HPDE6-E6E7 (cell line): ENCODE results near the gene HOXA7.

Experiments used
- DNase-seq: peaks from one replicate; pipeline ENCODE4 v3.0.0; 2011; ENCODE audit warnings: missing footprints; ENCODE audit errors: extremely low spot score

HOXA7 gene

DNA sequence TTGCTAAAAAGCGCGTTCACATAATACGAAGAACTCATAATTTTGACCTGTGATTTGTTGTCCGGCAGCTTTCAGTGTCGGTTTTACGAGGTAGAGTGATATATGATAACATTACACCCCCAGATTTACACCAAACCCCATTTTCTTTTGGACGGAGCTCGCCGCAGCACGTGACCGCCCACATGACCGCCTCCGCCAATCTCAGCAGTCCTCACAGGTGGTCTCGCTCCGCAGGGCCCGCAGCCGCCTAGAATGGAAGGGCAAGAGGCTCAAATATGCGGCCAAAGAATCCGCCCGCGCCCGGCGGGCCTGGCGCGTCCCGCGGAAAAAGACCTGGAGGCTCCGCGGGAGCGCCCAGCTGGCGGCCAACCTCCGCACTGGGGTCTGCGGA, at the start of gene HOXA7:
Gene HOXA7 (minus strand): TSS at position 168 of the 391 bp plus-strand sequence. CDS start 130 bp downstream, at position 38.
- no peak for DNase-seq

DNA sequence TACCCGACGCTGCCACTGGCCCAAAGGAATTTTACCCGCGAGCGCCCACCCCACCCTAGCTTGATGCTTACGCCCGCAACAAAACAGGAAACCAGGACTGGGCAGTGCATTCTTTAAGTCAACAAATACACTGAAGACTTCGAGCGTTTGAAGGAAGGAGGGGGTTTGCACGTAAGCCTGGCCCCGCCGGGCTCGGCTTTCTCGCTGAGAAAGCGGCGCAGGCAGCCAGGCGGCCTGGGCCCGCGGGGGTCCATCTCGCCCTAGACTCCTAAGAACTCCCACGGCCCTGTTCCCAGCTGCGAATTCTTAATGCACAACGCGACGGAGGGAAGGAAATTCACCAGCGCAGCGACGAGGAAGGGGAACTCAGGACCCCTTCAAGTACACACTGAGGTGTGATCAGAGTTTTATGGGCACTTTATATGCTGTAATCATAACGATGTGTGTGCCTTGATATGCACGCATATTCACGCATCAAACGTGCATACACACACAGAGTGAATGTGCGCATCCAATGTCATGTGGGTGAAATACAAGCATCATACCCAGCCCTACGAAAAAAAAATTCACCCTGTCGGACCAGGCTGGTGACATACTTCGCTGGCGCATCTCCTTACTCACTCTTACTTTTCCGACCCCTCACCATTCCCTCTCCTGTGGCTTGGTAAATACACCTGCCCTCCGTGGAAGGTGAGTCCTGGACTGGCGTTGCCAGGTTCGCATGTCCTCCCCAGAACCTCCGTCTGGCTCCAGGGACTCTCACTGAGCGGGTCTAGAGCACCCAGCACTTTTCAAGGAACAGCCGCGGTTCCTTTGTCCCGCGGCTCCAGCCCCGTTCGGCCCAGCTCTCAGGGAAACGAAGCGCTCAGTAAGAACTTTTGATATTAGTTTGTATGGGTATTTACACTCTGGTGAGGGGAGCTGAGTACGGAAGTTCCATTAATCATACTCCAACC, 49.1 kb upstream of the HOXA7 start:
- no peak for DNase-seq

DNA sequence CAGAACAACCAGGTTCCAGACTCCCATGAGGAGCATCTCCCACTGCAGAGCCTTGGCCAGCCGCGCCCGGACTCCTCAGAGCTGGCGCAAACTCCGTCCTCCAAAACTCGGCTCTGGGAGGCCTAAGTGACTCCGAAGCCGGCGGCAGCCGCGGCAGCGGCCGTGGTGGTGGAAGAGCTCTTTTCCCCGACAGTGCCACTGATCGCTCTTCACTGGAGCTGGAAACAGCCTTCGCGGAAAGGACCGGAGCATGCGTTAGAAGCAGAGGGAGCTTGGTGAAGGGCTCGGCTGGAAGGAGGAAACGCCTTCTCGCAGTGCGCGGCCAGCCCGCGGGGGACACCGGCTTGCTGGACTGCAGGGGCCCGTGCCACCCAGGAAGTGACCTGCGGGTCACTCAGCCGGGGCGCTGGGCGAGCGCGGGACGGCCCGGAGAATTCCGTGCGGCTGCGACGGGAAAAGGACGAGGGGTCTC, 48.4 kb upstream of the HOXA7 start:
- no peak for DNase-seq

DNA sequence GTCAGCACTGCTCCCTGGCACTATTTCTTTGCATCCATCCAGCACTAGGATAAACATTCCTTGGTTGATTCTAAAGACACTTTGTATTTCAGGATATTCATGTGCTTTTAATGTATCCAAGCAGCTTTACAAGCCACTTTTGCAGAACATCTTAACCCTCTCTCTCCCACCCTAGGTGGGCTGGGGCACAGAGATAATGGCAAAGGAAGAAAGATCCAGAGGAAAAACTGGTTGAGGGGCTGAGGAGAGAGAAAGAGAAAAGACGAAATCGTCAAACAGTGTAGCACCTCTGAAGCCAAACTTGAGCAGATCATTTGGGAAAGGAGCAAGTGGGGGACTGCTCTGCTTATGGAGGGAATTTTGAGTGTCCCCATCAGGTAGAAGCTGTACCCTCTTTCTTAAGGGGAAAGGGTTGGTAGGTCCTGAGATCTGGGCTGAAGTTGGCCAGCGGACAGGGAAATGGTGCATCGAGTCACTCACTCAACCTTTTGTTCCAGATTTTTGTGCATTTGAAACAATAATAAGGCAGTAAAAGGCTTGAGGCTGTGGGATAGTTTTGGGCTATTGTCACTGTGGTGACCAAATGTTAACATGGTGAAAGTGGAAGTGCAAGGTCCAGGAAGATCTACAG, 47.6 kb upstream of the HOXA7 start:
- DNase-seq = no peak

DNA sequence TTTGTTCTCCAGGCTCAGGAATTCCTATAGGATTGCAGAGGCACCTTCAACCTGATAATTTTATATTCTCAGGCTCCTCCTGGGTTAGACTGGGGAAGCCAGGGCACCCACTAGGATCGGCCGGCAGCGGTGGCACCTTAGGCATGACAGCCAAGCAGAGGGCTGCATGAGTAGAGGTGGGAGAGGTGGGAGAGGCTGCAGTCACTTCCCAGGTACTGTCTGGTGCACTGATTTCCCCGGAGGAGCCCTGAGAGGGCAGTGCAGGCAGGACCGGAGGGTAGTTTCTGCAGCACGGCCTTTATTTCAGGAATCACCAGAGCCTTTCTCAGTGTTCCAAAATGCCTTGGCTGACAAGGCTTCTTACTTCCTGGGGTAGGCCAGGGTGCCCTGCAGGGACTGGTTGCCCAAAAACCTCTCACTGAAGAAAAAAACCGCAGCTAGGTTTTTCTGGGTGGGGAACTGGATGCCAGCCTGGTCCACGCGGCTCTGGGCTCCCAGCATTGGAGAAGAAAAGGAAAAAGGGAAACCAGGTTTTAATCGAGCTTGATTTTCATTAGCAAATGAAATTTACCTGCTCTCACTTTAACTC, 47.0 kb upstream of the HOXA7 start:
- DNase-seq = no peak

DNA sequence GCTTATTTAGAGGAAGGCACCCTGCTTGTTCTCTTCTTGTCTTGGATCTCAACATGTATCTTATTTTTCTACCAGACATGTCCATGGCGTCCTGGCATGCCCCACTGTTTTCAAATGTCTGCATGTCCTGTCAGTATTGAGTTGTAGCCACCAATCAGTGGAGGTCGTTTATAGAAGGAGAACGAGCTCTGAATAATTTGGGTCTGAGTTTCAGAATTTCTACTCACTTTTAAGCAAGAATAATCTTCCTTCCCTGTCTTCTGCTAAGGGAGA, 46.3 kb upstream of the HOXA7 start:
- no peak for DNase-seq

DNA sequence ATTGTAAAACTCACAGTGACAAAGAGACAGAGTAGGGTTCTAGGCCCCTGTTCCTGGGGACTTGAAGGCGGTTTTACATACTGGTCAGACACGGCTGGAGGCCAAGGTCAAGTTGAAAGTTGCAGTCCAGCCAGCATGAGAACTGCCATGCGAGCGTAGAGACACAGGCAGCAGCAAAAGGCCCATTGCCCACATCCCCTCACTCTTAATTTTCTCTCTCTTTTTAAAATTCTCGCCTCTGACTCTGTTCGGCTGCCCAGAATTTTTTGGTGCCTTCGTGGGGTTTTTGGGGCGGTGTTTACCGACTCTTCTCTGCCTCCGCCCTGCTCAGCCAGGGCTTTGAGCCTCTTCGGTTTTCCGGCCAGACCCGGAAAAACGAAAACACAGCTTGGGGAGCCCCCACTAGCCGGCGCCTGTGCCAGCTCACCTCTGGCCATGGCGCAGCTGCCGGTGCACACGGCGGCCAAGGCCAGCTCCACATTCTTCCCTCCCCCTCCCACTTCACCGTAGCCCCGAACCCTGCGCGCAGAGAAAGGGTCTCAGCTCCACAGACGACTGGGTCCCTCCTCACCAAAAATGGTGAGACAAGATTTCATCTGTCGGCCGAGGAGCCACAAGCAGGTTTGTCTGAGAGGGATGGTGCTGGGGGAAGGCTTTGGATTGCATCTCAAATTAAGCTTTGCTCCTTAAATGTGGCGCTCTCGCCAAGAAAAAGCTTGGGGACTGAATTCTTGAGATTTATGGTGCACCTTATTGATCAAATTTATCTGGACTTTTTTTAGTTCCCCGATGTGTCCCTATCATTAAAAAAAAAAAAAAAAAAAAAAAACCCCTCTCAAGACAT, 45.8 kb upstream of the HOXA7 start:
- DNase-seq = no peak

DNA sequence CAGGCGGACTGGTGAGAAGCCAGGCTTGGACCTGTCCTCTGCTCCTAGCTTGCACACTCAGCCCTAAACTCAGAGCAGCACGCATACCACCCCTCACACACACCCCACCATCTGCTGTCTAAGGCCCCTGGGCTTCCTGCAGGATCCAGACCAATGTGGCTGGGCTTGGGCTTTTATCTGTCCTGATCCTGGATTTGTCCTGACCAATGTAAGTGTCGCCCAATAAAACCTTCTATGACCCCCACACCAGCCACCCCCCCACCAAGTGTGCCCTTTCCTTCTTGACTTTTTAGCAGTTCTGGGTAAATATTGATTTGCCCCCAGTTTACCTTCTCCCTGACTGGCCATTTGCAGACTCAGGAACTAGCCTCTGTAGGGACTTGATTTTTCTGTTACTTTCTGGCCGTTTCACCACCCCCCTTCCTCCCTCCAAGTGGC, 45.1 kb upstream of the HOXA7 start:
- DNase-seq = no peak

DNA sequence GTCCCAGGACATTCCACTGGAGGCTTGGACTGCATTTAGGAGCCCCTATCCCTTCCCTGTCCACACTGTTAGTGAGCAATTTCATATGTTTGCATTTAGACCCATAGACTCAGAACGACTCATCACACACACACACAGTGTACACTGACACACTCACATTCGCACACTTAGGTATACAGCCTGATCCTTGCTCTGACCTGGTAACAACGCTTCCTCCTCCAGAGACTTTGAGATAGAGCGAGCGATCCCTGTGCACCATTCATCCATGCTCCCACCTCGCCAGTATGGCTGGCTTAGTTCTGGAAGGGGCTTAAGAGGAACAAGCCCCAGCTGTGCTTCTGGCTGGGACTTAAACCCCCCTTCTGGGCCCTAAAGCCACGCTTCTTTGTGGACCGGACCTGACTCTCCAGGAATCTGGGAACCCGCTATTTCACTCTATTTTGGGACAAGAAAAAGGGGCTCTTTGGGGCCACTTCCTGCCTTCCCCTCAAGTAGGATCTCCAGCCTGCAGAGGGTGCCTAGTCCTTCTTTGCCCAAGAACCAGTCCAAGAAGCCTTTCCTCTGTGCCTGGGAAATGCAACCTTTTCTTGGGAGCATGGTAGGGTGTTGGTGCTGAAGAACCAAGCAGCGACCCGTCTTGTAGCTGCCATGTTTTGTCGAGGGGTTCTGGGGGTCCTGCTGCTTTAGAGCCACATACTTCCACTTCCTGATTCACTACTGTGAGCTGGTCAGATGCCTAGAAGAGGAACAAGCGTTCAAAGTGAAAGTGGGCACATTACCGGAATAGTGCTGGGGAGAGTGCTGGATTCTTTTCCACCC, 44.5 kb upstream of the HOXA7 start:
- DNase-seq = no peak

DNA sequence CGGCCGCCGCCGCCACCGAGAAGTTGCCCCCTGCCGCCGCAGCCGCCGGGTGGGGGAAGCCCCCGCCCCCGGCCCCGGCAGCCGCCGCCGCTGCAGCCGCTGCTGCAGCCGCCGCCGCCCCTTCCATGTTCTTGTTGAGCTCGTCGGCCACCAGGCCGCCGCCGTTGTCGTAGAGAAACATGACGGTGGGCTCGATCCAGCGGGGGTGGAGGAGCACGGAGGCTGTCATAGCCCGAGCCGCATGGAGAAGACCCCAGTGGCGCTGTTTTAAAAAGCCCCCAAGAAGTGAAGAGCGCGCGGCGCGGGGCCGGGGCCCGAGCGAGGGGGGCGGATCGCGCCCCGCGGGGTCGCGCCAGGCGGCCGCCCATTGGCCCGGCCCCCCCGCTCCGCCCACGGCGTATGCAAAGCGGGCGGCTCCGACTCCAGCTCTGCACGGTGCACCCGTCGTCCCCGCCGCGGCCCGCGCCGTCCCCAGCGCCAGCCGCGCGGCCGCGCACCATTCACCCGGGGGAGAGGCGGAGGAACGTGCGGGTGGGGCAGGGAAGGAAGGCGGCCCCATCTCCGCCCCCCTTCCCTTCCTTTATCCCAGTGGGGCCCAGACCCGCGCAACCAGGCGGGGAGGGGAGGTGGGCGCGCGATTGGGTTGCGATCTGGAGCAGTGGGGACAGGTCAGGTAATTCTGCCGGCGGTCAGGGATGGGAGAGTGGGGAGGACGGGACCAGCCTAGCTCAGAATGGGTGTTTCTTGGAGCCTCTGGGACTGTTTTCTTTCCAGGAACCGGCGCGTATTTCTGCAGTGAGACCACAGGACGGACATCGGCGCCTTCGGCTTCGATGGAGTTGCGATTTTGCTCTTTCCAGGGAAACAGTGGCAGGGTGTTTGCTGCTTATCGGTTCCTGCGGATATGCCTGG, 43.6 kb upstream of the HOXA7 start, which contains the start of gene HOXA13:
Gene HOXA13 (minus strand): TSS at position 243 of the 912 bp plus-strand sequence. CDS start 14 bp downstream, at position 229.
- DNase-seq = no peak

DNA sequence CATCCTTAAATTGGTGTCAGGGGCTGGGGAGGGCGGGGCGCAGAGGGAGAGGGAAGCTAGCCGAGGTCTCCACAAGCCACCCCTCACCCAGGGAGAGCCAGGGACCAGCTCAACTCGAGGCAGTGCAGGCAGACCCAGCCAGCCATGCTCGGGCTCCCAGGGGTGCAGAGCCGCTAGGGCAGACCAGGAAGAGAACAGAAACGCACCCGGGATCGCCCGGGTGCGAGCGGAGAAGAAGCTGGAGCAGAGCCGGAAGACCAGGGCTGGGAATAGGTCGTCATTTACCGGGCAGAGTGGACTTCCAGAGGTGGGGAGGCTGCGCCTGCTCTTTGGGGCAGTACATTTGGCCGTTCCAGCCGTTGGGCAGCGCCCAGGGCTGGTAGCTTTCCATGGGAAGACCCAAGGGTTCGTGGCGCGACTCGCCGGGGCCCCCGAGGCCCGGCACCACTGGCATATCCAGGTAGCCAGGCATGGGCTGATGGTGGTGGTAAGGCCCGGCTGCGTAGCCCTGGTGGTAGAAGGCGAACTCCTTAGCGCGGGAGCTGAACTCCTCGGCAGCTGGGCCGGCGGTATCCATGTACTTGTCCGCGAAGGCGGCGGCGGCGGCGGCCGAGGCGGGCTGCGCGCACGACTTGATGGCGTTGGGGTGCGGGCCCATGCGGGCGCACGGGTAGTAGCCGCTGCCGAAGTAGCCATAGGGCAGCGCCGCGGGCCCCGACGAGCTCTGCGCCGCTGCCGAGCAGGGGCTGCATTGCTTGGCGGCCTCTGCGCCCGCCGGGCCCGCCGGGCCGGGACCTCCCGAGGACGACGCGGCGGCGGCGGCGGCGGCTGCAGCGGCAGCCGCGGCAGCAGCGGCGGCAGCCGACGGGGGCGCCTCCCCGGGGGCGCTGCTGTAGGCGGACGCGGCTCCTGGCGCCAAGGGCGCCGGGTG, 42.7 kb upstream of the HOXA7 start:
- no peak for DNase-seq

DNA sequence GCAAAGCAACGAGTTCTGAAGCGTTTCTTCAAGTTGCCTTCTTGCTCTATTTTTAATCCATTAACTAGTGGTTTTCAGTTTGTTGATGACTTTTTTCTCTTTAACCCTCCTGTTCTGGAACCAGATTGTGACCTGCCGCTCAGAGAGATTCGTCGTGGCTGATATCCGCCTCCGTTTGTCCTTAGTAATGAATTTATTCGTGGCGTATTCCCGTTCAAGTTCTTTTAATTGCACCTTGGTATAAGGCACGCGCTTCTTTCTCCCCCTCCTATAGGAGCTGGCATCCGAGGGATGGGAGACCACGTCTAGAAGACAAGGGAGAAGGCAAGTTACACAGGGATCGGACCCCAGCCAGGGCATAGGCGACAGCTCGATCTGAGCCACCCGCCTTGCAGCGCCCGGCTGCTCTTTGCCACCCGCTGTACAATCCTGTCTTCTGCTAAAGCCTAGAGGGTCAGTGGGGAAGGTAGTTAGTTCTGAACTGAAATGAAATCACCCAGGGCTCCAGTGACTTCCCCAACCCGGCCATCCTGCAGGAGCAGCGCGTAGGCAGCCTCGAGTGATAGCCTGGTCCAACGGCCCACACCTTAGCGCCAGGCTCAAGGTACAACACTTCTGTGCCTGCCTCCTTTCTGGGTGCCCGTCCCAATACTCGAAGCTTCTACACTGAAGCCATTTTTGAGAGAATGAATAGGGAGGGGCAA, 41.8 kb upstream of the HOXA7 start:
- DNase-seq = no peak

DNA sequence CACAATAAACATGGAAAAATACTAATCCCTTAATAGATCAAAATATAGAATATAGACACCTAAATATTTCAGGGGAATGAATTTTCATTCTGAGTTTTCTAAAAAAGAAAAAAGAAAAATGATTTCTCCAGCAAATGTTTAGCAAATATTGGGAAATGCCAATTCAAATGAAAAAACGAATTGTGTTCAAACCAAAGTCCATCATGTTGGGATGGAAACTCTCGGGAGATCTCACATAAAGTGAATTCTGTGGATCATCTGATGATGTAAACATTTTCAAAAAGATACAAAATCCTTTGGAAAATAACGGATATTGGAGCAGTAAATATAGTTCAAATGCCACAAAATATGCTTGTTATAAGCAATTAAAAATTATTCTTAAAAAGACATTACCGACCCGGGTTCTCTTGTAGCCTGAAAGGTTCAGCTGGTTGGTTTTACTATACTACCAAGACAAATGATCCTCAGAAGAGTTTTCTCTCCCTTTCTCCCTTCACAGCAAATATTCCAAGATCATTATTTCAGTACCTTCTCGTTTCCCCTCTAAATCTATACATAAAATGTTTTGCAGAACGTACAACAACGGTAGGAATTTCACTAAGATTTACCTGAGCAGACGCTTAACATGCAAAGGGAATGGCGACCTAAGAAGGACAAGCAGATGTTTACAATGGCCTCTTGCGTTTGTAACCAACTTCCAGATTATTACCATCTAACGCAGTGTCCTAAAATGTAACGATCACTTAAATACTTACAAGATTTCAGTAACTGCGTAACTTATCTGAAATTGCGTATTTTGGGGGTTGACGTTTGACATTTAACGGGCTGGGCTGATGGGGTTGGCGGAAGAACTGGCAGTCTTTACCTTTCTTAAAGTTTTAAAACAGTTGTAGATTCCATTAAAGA, 40.9 kb upstream of the HOXA7 start:
- no peak for DNase-seq

DNA sequence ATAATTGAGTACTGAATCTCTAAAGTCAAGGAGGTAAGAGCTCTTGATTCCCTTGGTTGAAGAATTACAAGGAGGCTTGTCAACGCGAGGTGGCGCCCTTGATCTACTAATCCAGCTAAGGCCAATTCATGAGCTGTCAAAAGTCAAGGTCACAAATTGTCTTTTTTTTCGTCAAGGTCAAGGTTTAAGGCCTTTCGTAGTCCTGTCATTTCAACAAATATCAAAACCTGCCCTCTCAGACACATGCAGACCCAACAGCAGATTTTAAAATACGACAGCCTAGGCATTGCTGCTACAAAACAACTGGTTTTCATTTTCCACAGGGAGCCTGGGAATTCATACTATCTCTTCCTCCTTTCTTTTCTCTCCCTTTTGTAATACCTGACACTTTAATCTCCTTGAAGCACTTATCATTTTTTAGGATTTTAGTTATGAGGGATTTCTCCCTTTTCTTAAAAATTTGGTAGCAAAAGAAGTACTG, 39.9 kb upstream of the HOXA7 start:
- no peak for DNase-seq

DNA sequence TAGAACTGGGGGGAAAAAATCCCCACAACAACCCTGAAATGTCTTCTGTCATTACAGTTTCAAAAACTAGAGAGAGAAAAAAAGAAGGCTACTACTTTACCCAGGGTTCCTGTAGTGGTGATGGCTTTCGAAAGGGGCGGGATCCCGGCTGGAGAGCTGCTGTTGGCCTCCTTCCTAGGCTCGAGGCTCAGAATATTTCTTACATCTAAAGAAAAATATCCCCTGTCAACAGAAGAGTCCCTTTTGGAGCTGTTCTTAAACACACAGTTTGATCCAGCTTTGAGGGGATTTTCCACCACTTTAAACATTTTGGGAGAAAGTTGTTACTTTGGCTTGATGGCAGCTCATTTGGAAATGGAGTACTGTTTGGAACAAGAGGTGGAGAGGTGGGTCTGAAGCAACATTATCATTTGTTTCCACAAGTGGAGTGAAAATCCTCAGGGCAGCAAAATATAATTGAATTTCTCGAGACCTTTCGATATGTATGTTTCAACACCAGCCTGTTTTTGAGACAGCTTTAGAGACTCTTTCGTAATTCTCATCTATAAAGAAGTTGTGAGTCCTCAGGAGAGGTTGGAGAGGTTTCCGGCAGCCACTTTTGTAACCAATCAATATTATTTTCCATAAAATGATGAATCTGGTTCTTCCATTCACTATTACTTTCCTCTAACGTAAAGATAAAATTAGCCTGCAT, 38.4 kb upstream of the HOXA7 start:
- DNase-seq = no peak

DNA sequence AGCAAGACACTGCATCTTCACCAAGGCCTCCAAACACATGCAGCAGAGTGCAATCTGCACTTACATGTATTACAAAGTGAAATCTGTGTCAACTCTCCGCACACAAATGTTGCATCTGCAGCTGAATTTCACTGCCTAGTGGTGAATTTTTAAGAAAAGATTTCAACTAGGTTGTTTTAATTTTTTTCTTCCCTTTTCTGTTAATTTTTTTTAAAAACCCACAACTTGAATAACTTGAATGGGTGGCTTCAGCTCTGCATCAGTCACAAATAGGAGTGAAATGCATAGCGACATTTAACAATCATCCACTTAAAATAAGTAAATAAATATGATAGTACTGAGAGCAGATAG, 37.5 kb upstream of the HOXA7 start:
- DNase-seq = no peak
